BJ (cell line): ENCODE data around the gene JPT2. TPM values are rescaled to one million over a fixed set of nuclear protein-coding genes. Genes with fewer than 3 reads are reported as not detected.

Experiments
- CTCF ChIA-PET: fragments of 350-600 bp; formaldehyde crosslinking; extraction: SDS; loops from one replicate; lab custom pipeline; 2021; ENCODE audit warnings: antibody characterized with exemption, inconsistent platforms; lab: Yijun Ruan, JAX
- POLR2A ChIA-PET: fragments of 300-600 bp; sonication (Branson Sonifier 250); formaldehyde crosslinking; extraction: SDS; loops from one replicate; lab custom pipeline; 2021; ENCODE audit warnings: antibody characterized with exemption; lab: Charles Lee
- DNase-seq: peaks from one replicate; pipeline ENCODE4 v3.0.0-alpha.2; 2011; ENCODE audit warnings: low read depth
- H3K27me3 ChIP-seq: 2 replicates; pipeline ENCODE4 v1.6.0; 2011; ENCODE audit warnings: low read length; ENCODE audit not compliant: control insufficient read depth, insufficient read depth
- H3K36me3 ChIP-seq: 2 replicates; pipeline ENCODE4 v1.5.1; 2011; ENCODE audit warnings: low read length; ENCODE audit not compliant: control insufficient read depth, insufficient read depth
- H3K4me3 ChIP-seq: 2 replicates; pipeline ENCODE4 v1.5.1; 2011; ENCODE audit warnings: low read depth, mild to moderate bottlenecking, control low read depth, low read length
- CTCF ChIP-seq: IDR thresholded peaks from 2 replicates; pipeline ENCODE4 v1.5.1; 2011; ENCODE audit warnings: low read depth, mild to moderate bottlenecking, control low read depth, inconsistent platforms, low read length, moderate library complexity; ENCODE audit not compliant: insufficient read depth
- polyA plus RNA-seq: library from polyadenylated mRNA; depleted of rRNA; stranded (reverse); fragments of >200 nt; gene quantifications from 2 replicates; pipeline ENCODE4 v1.2.3, GENCODE V29; 2011

Gene JPT2
- polyA plus RNA-seq, 1 experiment = 46.2 TPM

GRCh38 chr16:1642148-1642547 lies 35.9 kb upstream of the JPT2 start:
- Histone ChIP-seq H3K27me3 (no peaks in the 10 kb centered on the region), H3K36me3 (peaks cover 43% of the 10 kb centered on the region), H3K4me3 (no peak overlapping the region)
- no peak for DNase-seq
- POLR2A ChIA-PET = no interaction called here
- no peak for TF ChIP-seq CTCF
- CTCF ChIA-PET = no interaction called here

DNA sequence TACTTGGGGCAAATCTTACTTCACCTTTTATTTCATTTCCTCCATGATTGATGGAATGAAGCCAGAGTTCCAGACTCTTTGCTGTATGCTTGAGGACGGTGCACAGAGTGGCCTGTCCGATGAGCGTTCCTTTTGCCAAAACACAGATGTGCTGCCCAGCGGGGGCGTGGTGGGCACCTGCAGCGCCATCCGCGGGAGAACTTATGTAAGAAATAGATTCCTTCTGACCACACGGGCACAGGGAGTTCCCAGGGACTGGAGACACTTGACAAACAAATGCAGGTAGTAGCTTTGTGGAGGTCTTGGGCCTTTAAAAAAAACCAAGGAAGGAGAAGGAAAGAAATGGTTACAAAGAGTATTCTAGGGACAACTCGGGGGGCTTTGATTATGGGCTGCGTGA lies 35.3 kb upstream of the JPT2 start:
- Histone ChIP-seq H3K27me3 (no peaks in the 10 kb centered on the region), H3K36me3 (peaks cover 43% of the 10 kb centered on the region), H3K4me3 (no peak overlapping the region)
- POLR2A ChIA-PET = no interaction called here
- CTCF ChIA-PET = interaction anchor here (1.9 kb wide), 1 partner anchor 10 kb away, joined by 5 read pairs; no protein-coding TSS in a partner anchor
- TF ChIP-seq CTCF = no peak
- DNase-seq = no peak

GRCh38 chr16:1643521-1643920 lies 34.6 kb upstream of the JPT2 start:
- no peak for TF ChIP-seq CTCF
- no peaks in the 10 kb centered on the region for H3K27me3 ChIP-seq
- H3K36me3 ChIP-seq = peaks cover 42% of the 10 kb centered on the region
- H3K4me3 ChIP-seq = no peak overlapping the region
- ChIA-PET POLR2A (no interaction called here), CTCF (interaction anchor here (0.6 to 1.9 kb wide), 3 partner anchors 9 to 72 kb away, joined by 3 to 5 read pairs (median 3); no protein-coding TSS in a partner anchor)
- no peak for DNase-seq

DNA sequence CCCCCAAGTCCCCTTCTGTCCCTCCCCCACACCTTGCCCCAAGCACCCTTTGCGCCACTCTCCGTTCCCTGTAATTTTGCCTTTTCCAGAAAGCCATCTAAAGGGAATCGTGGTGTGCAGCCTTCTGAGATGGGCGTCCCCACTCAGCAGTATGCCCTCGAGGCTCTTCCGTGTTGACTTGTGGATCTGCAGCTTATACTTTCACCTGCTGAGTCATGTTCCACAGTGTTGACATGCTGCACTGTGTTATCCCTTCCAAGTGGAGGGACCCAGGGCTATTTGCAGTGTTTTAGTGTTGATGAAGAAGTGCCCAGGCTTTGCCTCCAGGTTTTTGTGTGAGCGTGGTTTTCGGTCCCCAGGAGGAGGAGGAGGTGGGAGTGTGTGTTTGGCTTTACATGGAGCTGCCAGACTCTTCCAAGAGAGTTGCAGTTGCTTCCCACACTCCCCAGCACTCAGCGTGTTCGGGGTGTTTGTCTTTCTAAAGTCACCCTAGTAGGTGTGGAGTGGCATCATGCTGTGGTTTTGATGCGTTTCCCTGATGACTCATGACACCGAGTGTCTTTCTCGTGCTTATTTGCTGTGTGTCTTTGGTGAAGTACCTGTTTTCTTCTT lies 32.1 kb upstream of the JPT2 start:
- ChIA-PET CTCF (no interaction called here), POLR2A (no interaction called here)
- no peaks in the 10 kb centered on the region for H3K27me3 ChIP-seq
- H3K4me3 ChIP-seq = no peak overlapping the region
- H3K36me3 ChIP-seq = peaks cover 33% of the 10 kb centered on the region
- TF ChIP-seq CTCF = no peak
- peak; percentile 1 for DNase-seq

GRCh38 chr16:1647856-1648255 lies 30.2 kb upstream of the JPT2 start:
- no peak for DNase-seq
- no peaks in the 10 kb centered on the region for H3K27me3 ChIP-seq
- H3K36me3 ChIP-seq = peaks cover 30% of the 10 kb centered on the region
- TF ChIP-seq CTCF = no peak
- ChIA-PET CTCF (no interaction called here), POLR2A (no interaction called here)
- no peak overlapping the region for H3K4me3 ChIP-seq
